Esophagus muscularis mucosa (tissue), 3 donors: Measurements from ENCODE around the gene ELMO2.

ENCODE experiments used
- CTCF ChIP-seq, 3 experiments: fragments of 200-600 bp in 2 of 3; fragments of 450-650 bp in 1 of 3; sonication (generic) in 2 of 3; IDR thresholded peaks; one replicate each; pipeline ENCODE4 v1.5.1; 2017 to 2019; ENCODE audit warnings: antibody characterized with exemption in 3 of 3, mild to moderate bottlenecking in 2 of 3, moderate library complexity in 1 of 3
- POLR2A ChIP-seq: fragments of 450-650 bp; IDR thresholded peaks from one replicate; pipeline ENCODE4 v1.6.1; 2017; ENCODE audit warnings: antibody characterized with exemption, moderate library complexity, mild to moderate bottlenecking, low read depth

GRCh38 chr20:46455729-46456128, 49.3 kb upstream of the ELMO2 start:
- TF ChIP-seq CTCF (IDR thresholded peaks at IDR 0.05) (no peak), POLR2A (no peak)
